HG03342 (cell line): ENCODE results near the gene ZNF804B.
"Not testable (repeated sequence)": the region's sequence is repeated elsewhere in the genome, so short reads cannot be mapped to it uniquely, and the experiment has no call there.

Experiments used
- ATAC-seq: cut with Tn5 transposase; IDR thresholded peaks from one replicate; pipeline ENCODE4 v1.9.1; 2021; ENCODE audit warnings: mild to moderate bottlenecking, moderate library complexity; ENCODE audit not compliant: unreplicated experiment

The ZNF804B gene

GRCh38 chr7:89073776-89074175, 314.3 kb downstream of the ZNF804B start:
- no peak for ATAC-seq

- ATAC-seq = no peak
Measured at GRCh38 chr7:89077992-89078391, 318.5 kb downstream of the ZNF804B start.

- no peak for ATAC-seq
Measured at GRCh38 chr7:89085580-89085979, 326.1 kb downstream of the ZNF804B start.

- no peak for ATAC-seq
Measured at GRCh38 chr7:89091550-89091949, 332.1 kb downstream of the ZNF804B start.

- ATAC-seq = no peak
Measured at GRCh38 chr7:89094269-89094668, 334.8 kb downstream of the ZNF804B start.

- ATAC-seq = no peak
Measured at GRCh38 chr7:89103564-89103963, 344.1 kb downstream of the ZNF804B start.

GRCh38 chr7:89104748-89105685, 345.5 kb downstream of the ZNF804B start:
- ATAC-seq = no peak

- ATAC-seq = no peak
Measured at GRCh38 chr7:89123871-89124270, 364.4 kb downstream of the ZNF804B start.

- ATAC-seq = no peak
Measured at GRCh38 chr7:89129600-89130375, 370.3 kb downstream of the ZNF804B start.

GRCh38 chr7:89133357-89133756, 373.9 kb downstream of the ZNF804B start:
- ATAC-seq = no peak

GRCh38 chr7:89133819-89134218, 374.3 kb downstream of the ZNF804B start:
- no peak for ATAC-seq

- no peak for ATAC-seq
Measured at GRCh38 chr7:89145801-89146200, 386.3 kb downstream of the ZNF804B start.

- no peak for ATAC-seq
Measured at GRCh38 chr7:89160107-89160506, 400.6 kb downstream of the ZNF804B start.

GRCh38 chr7:89165421-89165820, 405.9 kb downstream of the ZNF804B start:
- no peak for ATAC-seq

- ATAC-seq = no peak
Measured at GRCh38 chr7:89170628-89171027, 411.1 kb downstream of the ZNF804B start.

- ATAC-seq = no peak
Measured at GRCh38 chr7:89182116-89182515, 422.6 kb downstream of the ZNF804B start.

- ATAC-seq = no peak
Measured at GRCh38 chr7:89183712-89184111, 424.2 kb downstream of the ZNF804B start.

GRCh38 chr7:89200758-89201157, 441.3 kb downstream of the ZNF804B start:
- no peak for ATAC-seq

- ATAC-seq = no peak
Measured at GRCh38 chr7:89223900-89224395, 464.4 kb downstream of the ZNF804B start.

- ATAC-seq = not testable (repeated sequence)
Measured at GRCh38 chr7:89228688-89229171, 469.2 kb downstream of the ZNF804B start.

- ATAC-seq = no peak
Measured at GRCh38 chr7:89238156-89238555, 478.7 kb downstream of the ZNF804B start.
